Neuronal stem cell (in vitro differentiated cells): ENCODE data around the gene LGR5.

ENCODE experiments used
- DNase-seq: peaks from one replicate; pipeline ENCODE4 v3.0.0-alpha.2; 2013; ENCODE audit warnings: low spot score
- H2AFZ ChIP-seq: one replicate; pipeline ENCODE4 v1.6.1; 2013; ENCODE audit warnings: mild to moderate bottlenecking, low read length, inconsistent platforms
- H2AK5ac ChIP-seq: 2 replicates; pipeline ENCODE4 v1.6.1; 2013; ENCODE audit warnings: low read depth, mild to moderate bottlenecking, inconsistent platforms, low read length, moderate library complexity, mixed read lengths
- H2BK120ac ChIP-seq: 2 replicates; pipeline ENCODE4 v1.6.1; 2013; ENCODE audit warnings: low read depth, mild to moderate bottlenecking, inconsistent platforms, low read length, moderate library complexity, mixed read lengths
- H2BK12ac ChIP-seq: one replicate; pipeline ENCODE4 v1.6.1; 2013; ENCODE audit warnings: low read length, inconsistent platforms
- H2BK15ac ChIP-seq: 2 replicates; pipeline ENCODE4 v1.6.1; 2013; ENCODE audit warnings: mild to moderate bottlenecking, low read length, inconsistent platforms, mixed read lengths
- H2BK5ac ChIP-seq: one replicate; pipeline ENCODE4 v1.6.1; 2013; ENCODE audit warnings: inconsistent platforms, mild to moderate bottlenecking, low read length, moderate library complexity
- H3K14ac ChIP-seq: one replicate; pipeline ENCODE4 v1.6.1; 2013; ENCODE audit warnings: low read length, inconsistent platforms
- H3K18ac ChIP-seq: 2 replicates; pipeline ENCODE4 v1.6.1; 2013; ENCODE audit warnings: low read length, inconsistent platforms
- H3K23ac ChIP-seq: 2 replicates; pipeline ENCODE4 v1.6.1; 2013; ENCODE audit warnings: low read depth, mild to moderate bottlenecking, mixed read lengths, low read length, inconsistent platforms; ENCODE audit not compliant: poor library complexity
- H3K27ac ChIP-seq: replicated peaks from 3 replicates; pipeline ENCODE4 v1.5.1; 2013; ENCODE audit warnings: low read length, inconsistent platforms
- H3K27me3 ChIP-seq, 3 experiments: 2 replicates each; pipeline ENCODE4 v1.6.1; 2013; ENCODE audit warnings: low read length in 3 of 3, mild to moderate bottlenecking in 2 of 3, inconsistent platforms in 1 of 3, low read depth in 1 of 3, mixed read lengths in 1 of 3, moderate library complexity in 1 of 3; ENCODE audit not compliant: control insufficient read depth in 3 of 3, insufficient read depth in 3 of 3
- H3K36me3 ChIP-seq, 2 donors: replicated peaks in 1 of 2; 2 replicates each; pipeline ENCODE4 v1.6.1; 2013; ENCODE audit warnings: low read length in 2 of 2; ENCODE audit not compliant: control insufficient read depth in 2 of 2, insufficient read depth in 2 of 2
- H3K4ac ChIP-seq: 2 replicates; pipeline ENCODE4 v1.6.1; 2013; ENCODE audit warnings: inconsistent platforms, mild to moderate bottlenecking, low read length, moderate library complexity
- H3K4me1 ChIP-seq, 2 donors: 1 replicate in 1 of 2; 2 replicates in 1 of 2; pipeline ENCODE4 v1.6.1; 2013; ENCODE audit warnings: low read length in 2 of 2, low read depth in 1 of 2; ENCODE audit not compliant: control insufficient read depth in 2 of 2, insufficient read depth in 1 of 2
- H3K4me2 ChIP-seq: one replicate; pipeline ENCODE4 v1.6.1; 2013; ENCODE audit warnings: mild to moderate bottlenecking, low read length, inconsistent platforms; ENCODE audit not compliant: insufficient read depth, poor library complexity, severe bottlenecking
- H3K4me3 ChIP-seq, 2 donors: 2 replicates each; pipeline ENCODE4 v1.5.1; 2013; ENCODE audit warnings: low read length in 2 of 2, mild to moderate bottlenecking in 2 of 2, inconsistent platforms in 1 of 2, moderate library complexity in 1 of 2
- H3K79me1 ChIP-seq: one replicate; pipeline ENCODE4 v1.6.1; 2013; ENCODE audit warnings: low read depth, mild to moderate bottlenecking, inconsistent platforms, low read length, moderate library complexity
- H3K9ac ChIP-seq: one replicate; pipeline ENCODE4 v1.6.1; 2013; ENCODE audit warnings: mild to moderate bottlenecking, low read depth, low read length, inconsistent platforms; ENCODE audit not compliant: poor library complexity
- H3K9me3 ChIP-seq, 2 donors: replicated peaks in 1 of 2; 2 replicates each; pipeline versions ENCODE3 to v1.6.1; 2013; ENCODE audit warnings: low read length in 2 of 2, mild to moderate bottlenecking in 2 of 2, inconsistent platforms in 1 of 2, low read depth in 1 of 2, mixed read lengths in 1 of 2, moderate library complexity in 1 of 2; ENCODE audit not compliant: control insufficient read depth in 2 of 2, insufficient read depth in 1 of 2
- H4K8ac ChIP-seq: one replicate; pipeline ENCODE4 v1.6.1; 2013; ENCODE audit warnings: low read depth, mild to moderate bottlenecking, inconsistent platforms, low read length, moderate library complexity
- H4K91ac ChIP-seq: one replicate; pipeline ENCODE4 v1.6.1; 2013; ENCODE audit warnings: low read length, low read depth, mild to moderate bottlenecking, inconsistent platforms; ENCODE audit not compliant: poor library complexity
- WGBS, 2 donors: extraction: QIAGEN DNeasy Blood & Tissue Kit; methylation state at CpG; one replicate each; pipeline ENCODE4 v1.1.7; 2013; ENCODE audit warnings: missing lambda C conversion rate in 2 of 2, mixed read lengths in 1 of 2; ENCODE audit not compliant: insufficient read length in 2 of 2, insufficient replicate concordance in 1 of 2; ENCODE audit errors: extremely low coverage in 2 of 2; 5-methylcytosine and 5-hydroxymethylcytosine counted together

The LGR5 gene

DNA sequence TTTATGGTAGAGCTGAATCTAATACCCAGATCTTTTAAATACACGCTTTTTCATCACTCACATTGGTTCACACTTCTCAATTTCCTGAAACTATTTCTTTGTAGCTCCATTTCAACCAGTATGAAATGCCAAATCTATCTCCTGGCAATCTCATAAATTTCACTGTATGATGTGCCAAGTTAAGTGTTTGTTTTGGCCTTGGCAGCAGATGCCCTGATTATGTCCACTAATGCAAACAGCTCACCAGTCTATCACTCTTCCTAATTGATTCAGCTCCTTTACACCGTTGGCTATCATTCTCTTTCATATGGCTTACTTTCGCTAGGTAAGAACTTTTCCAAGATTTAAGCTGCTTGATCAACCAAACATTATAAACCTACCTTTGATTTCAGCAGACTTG, 165.4 kb downstream of the LGR5 start:
- Histone ChIP-seq H3K9me3 (no peaks in the 10 kb centered on the region), H2AK5ac (no peak overlapping the region), H2BK12ac (no peak overlapping the region), H3K18ac (no peak overlapping the region), H3K27ac (no peak overlapping the region), H3K4me2 (no peak overlapping the region), H3K4me1 (peaks cover 2 to 3% of the 10 kb centered on the region in 2 donors), H2BK120ac (no peak overlapping the region), H2BK5ac (no peak overlapping the region), H3K27me3 (no peaks in the 10 kb centered on the region), H4K8ac (no peak overlapping the region), H2AFZ (no peak overlapping the region), H3K23ac (no peak overlapping the region), H2BK15ac (no peak overlapping the region), H3K4me3 (no peak overlapping the region), H4K91ac (no peak overlapping the region), H3K4ac (no peak overlapping the region), H3K9ac (no peak overlapping the region), H3K14ac (no peak overlapping the region), H3K36me3 (peaks cover under 1 to 49% of the 10 kb centered on the region in 2 donors), H3K79me1 (no peaks in the 10 kb centered on the region)
- DNase-seq: no peak
- 100% methylated on average over 1 of the region's 3 CpGs; no CpG with 5 or more reads in 1 of the 2 donors for WGBS, 2 donors

DNA sequence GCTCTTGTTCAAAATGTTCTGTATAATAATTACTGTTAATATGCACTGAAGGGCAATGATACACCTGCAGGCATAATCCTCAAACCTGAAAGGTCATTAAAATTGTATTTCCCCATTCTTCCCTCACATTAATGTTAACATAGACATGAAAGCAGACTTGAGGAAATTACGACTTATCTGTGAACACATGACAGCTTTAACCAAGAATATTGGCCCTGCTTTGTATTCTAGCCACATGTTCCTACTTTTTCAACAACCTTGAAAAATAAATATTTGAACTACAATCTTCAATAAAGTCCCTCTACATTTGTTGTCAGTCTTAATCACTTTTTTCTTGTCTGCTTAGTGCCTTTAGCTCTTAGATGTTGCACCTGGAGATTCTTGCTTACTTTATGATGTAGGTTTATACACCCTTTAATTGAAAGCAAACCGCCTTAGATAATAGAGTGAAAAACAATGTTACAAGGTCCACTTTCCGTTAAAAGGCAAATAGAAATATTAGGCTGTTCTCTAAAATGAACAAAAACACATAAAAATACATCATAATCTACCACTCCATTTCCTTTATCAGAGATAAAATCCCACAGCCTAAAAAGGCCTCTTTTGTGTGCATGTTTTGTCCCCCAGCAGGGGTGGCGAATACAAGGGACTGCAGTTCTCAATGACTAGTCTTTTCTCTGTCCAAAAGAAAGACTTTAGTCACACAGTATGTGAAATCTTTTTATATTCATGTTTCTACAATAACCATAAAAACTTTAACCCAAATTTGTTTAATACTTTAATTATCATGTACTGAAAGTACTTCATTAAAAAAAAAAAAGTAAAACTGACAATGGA, 168.1 kb downstream of the LGR5 start:
- H3K27me3 ChIP-seq: no peaks in the 10 kb centered on the region
- WGBS, 2 donors: no CpG with 5 or more reads among the region's 4 CpGs
- H3K4me2 ChIP-seq: no peak overlapping the region
- no peak overlapping the region for H3K9ac ChIP-seq
- H2BK15ac ChIP-seq: no peak overlapping the region
- H3K4me1 ChIP-seq: peaks cover 2 to 3% of the 10 kb centered on the region in 2 donors
- H3K14ac ChIP-seq: no peak overlapping the region
- H3K79me1 ChIP-seq: no peaks in the 10 kb centered on the region
- H2BK5ac ChIP-seq: no peak overlapping the region
- H3K4me3 ChIP-seq: no peak overlapping the region
- H3K36me3 ChIP-seq: peaks cover 3 to 76% of the 10 kb centered on the region in 2 donors
- no peak overlapping the region for H3K23ac ChIP-seq
- H3K9me3 ChIP-seq: no peaks in the 10 kb centered on the region
- no peak overlapping the region for H4K8ac ChIP-seq
- no peak overlapping the region for H2BK12ac ChIP-seq
- no peak overlapping the region for H3K4ac ChIP-seq
- H2BK120ac ChIP-seq: no peak overlapping the region
- no peak overlapping the region for H4K91ac ChIP-seq
- H2AK5ac ChIP-seq: no peak overlapping the region
- no peak overlapping the region for H3K18ac ChIP-seq
- DNase-seq: no peak
- no peak overlapping the region for H2AFZ ChIP-seq
- H3K27ac ChIP-seq: no peak overlapping the region

DNA sequence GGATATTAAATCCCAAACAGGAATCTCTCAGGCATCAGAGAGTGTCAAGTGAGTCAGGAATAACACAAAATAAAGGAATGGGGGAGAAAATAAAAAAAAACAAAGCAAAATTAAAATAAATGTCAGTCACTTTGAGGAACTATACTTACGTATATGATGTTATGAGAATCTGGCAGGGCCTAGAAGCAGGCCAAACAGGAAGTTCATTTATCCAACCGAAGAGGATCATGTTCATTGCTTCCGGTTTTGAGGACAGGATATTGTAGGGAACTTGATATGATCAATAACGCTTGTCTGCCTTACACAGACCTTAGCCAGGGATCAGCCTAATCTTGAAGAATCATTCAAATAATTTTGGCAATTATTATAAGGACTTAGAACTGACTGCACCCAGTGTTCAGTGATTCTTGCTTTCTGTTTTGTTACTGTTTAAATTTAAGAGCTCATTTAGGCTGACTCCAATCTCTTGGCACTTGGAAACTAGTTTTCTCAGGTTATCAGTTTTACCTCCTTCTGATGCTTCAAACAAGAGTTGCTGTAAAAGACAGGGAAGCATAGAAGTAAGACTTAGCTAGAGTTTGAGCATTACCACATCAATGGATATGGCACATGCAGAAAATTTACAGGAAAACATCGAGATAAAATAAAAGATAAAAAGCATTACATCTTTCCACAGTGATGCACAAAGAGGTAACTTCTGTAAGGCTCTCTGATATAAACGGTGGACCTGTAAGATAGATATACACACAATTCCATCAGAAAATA, 170.6 kb downstream of the LGR5 start:
- Histone ChIP-seq H3K4me1 (peaks cover 2 to 3% of the 10 kb centered on the region in 2 donors), H3K4me3 (no peak overlapping the region), H3K9ac (no peak overlapping the region), H3K18ac (no peak overlapping the region), H3K36me3 (peaks cover 3 to 97% of the 10 kb centered on the region in 2 donors), H3K4ac (no peak overlapping the region), H3K4me2 (no peak overlapping the region), H4K91ac (no peak overlapping the region), H3K14ac (no peak overlapping the region), H4K8ac (no peak overlapping the region), H3K9me3 (no peaks in the 10 kb centered on the region), H2AFZ (no peak overlapping the region), H3K23ac (no peak overlapping the region), H2BK5ac (no peak overlapping the region), H2BK15ac (no peak overlapping the region), H2AK5ac (no peak overlapping the region), H2BK12ac (no peak overlapping the region), H3K27ac (no peak overlapping the region), H3K79me1 (no peaks in the 10 kb centered on the region), H2BK120ac (no peak overlapping the region), H3K27me3 (no peaks in the 10 kb centered on the region)
- WGBS, 2 donors: no CpG with 5 or more reads among the region's 6 CpGs
- DNase-seq: no peak

DNA sequence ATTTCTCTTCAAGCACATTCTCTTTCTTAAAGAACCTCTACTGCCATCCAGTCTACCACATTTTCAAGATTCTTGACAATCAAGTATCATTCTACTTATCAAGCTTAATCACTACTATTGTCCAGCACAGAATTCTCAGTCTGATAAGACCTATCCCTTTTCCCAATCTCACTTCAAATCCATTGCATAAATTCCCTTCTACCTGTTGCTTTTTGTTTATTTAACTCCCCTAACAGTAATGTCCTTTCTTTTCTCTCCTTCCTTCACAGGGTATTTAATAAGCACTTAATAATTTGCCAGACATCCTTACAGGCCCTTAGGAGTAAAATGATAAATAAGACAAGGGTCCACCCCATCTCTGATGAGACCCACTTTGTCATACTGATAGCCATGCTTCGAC, 182.3 kb downstream of the LGR5 start:
- H2BK15ac ChIP-seq: no peak overlapping the region
- H3K4ac ChIP-seq: no peak overlapping the region
- no peak overlapping the region for H2AFZ ChIP-seq
- no peak overlapping the region for H3K27ac ChIP-seq
- no peak overlapping the region for H4K91ac ChIP-seq
- no peak overlapping the region for H2BK120ac ChIP-seq
- no peaks in the 10 kb centered on the region for H3K4me1 ChIP-seq
- no peak overlapping the region for H2BK12ac ChIP-seq
- no peak overlapping the region for H2AK5ac ChIP-seq
- peaks cover 9 to 99% of the 10 kb centered on the region in 2 donors for H3K36me3 ChIP-seq
- H3K9me3 ChIP-seq: no peaks in the 10 kb centered on the region
- H3K79me1 ChIP-seq: no peaks in the 10 kb centered on the region
- H3K18ac ChIP-seq: no peak overlapping the region
- H3K9ac ChIP-seq: no peak overlapping the region
- H3K4me3 ChIP-seq: no peak overlapping the region
- H3K4me2 ChIP-seq: no peak overlapping the region
- no peak for DNase-seq
- WGBS, 2 donors: no CpG with 5 or more reads among the region's 1 CpG
- H3K14ac ChIP-seq: no peak overlapping the region
- H2BK5ac ChIP-seq: no peak overlapping the region
- H3K23ac ChIP-seq: no peak overlapping the region
- no peaks in the 10 kb centered on the region for H3K27me3 ChIP-seq
- H4K8ac ChIP-seq: no peak overlapping the region
